ENCODE data around the gene CKS1B. TPM values are rescaled to one million over a fixed set of nuclear protein-coding genes. Genes with fewer than 3 reads are reported as not detected.

Gene CKS1B
- total and polyA plus RNA-seq, 2 donors (not counting 1 experiment from before 2014, with no cell fraction given): 40.3 to 55.4 TPM

GRCh38 chr1:155003766-155004351 lies 29.4 kb downstream of the CKS1B start:
- Histone ChIP-seq H3K36me3 (ENCODE audit: control insufficient read depth, insufficient read depth, low read length) (no peaks in the 10 kb centered on the region), H2AFZ (ENCODE audit: low read length) (no peak overlapping the region), H3K4me3 (replicated peaks in 1 of 4; ENCODE audit: control extremely low read depth in 1 of 4, insufficient read depth in 1 of 4, low read depth in 3 of 4, low read length in 4 of 4) (peak overlapping the region; percentile 83 to 96 (median 91)), H3K9ac (ENCODE audit: insufficient read depth, low read length) (peak overlapping the region; percentile 62), H3K27ac (ENCODE audit: insufficient read depth, low read length) (peak overlapping the region; percentile 84), H3K4me2 (ENCODE audit: extremely low read depth, insufficient read depth, low read length) (peak overlapping the region; percentile 88), H3K27me3 (ENCODE audit: control insufficient read depth, insufficient read depth, low read length) (no peaks in the 10 kb centered on the region), H4K20me1 (ENCODE audit: control insufficient read depth, extremely low read depth, insufficient read depth, low read length) (no peaks in the 10 kb centered on the region), H3K79me2 (ENCODE audit: control insufficient read depth, insufficient read depth, low read length) (peaks cover 16% of the 10 kb centered on the region), H3K4me1 (ENCODE audit: control insufficient read depth, extremely low read depth, insufficient read depth, low read length) (peaks cover 26% of the 10 kb centered on the region), H3K9me3 (ENCODE audit: control insufficient read depth, insufficient read depth, low read depth, low read length) (no peaks in the 10 kb centered on the region)
- peak; percentile 59 to 61 for DNase-seq (ENCODE audit: low read depth in 2 of 2)
- no peak for TF ChIP-seq CTCF (conservative IDR thresholded peaks at IDR 0.05 in 1 of 2, IDR thresholded peaks at IDR 0.05 in 1 of 2; ENCODE audit: low read depth in 1 of 2, low read length in 2 of 2)
- TF ChIP-seq EZH2 (IDR thresholded peaks at IDR 0.05; ENCODE audit: low read length, missing control alignments): no peak

GRCh38 chr1:155004352-155005075 lies 30.0 kb downstream of the CKS1B start:
- peaks cover 24% of the 10 kb centered on the region for H3K4me1 ChIP-seq (ENCODE audit: control insufficient read depth, extremely low read depth, insufficient read depth, low read length)
- no peaks in the 10 kb centered on the region for H4K20me1 ChIP-seq (ENCODE audit: control insufficient read depth, extremely low read depth, insufficient read depth, low read length)
- no peak overlapping the region for H2AFZ ChIP-seq (ENCODE audit: low read length)
- DNase-seq (ENCODE audit: low read depth in 2 of 2): peak in 1 of 2 donors; percentile 41
- H3K4me2 ChIP-seq (ENCODE audit: extremely low read depth, insufficient read depth, low read length): peak overlapping the region; percentile 88
- TF ChIP-seq EZH2 (IDR thresholded peaks at IDR 0.05; ENCODE audit: low read length, missing control alignments) (no peak), CTCF (conservative IDR thresholded peaks at IDR 0.05 in 1 of 2, IDR thresholded peaks at IDR 0.05 in 1 of 2; ENCODE audit: low read depth in 1 of 2, low read length in 2 of 2) (no peak)
- H3K27ac ChIP-seq (ENCODE audit: insufficient read depth, low read length): peak overlapping the region; percentile 84
- H3K36me3 ChIP-seq (ENCODE audit: control insufficient read depth, insufficient read depth, low read length): no peaks in the 10 kb centered on the region
- peak overlapping the region; percentile 74 to 96 (median 86) for H3K4me3 ChIP-seq (replicated peaks in 1 of 4; ENCODE audit: control extremely low read depth in 1 of 4, insufficient read depth in 1 of 4, low read depth in 3 of 4, low read length in 4 of 4)
- no peaks in the 10 kb centered on the region for H3K9me3 ChIP-seq (ENCODE audit: control insufficient read depth, insufficient read depth, low read depth, low read length)
- H3K27me3 ChIP-seq (ENCODE audit: control insufficient read depth, insufficient read depth, low read length): no peaks in the 10 kb centered on the region
- peaks cover 16% of the 10 kb centered on the region for H3K79me2 ChIP-seq (ENCODE audit: control insufficient read depth, insufficient read depth, low read length)
- peak overlapping the region; percentile 36 for H3K9ac ChIP-seq (ENCODE audit: insufficient read depth, low read length)

- no peaks in the 10 kb centered on the region for H4K20me1 ChIP-seq (ENCODE audit: control insufficient read depth, extremely low read depth, insufficient read depth, low read length)
- TF ChIP-seq EZH2 (IDR thresholded peaks at IDR 0.05; ENCODE audit: low read length, missing control alignments) (no peak), CTCF (conservative IDR thresholded peaks at IDR 0.05 in 1 of 2, IDR thresholded peaks at IDR 0.05 in 1 of 2; ENCODE audit: low read depth in 1 of 2, low read length in 2 of 2) (no peak)
- DNase-seq (ENCODE audit: low read depth in 2 of 2): peak; percentile 27 to 37
- H3K27me3 ChIP-seq (ENCODE audit: control insufficient read depth, insufficient read depth, low read length): no peaks in the 10 kb centered on the region
- H3K4me1 ChIP-seq (ENCODE audit: control insufficient read depth, extremely low read depth, insufficient read depth, low read length): peaks cover 15% of the 10 kb centered on the region
- H3K79me2 ChIP-seq (ENCODE audit: control insufficient read depth, insufficient read depth, low read length): peaks cover 16% of the 10 kb centered on the region
- no peak overlapping the region for H3K4me2 ChIP-seq (ENCODE audit: extremely low read depth, insufficient read depth, low read length)
- H3K4me3 ChIP-seq (replicated peaks in 1 of 4; ENCODE audit: control extremely low read depth in 1 of 4, insufficient read depth in 1 of 4, low read depth in 3 of 4, low read length in 4 of 4): peak overlapping the region in 1 of 4 experiments; percentile 14
- H2AFZ ChIP-seq (ENCODE audit: low read length): no peak overlapping the region
- no peak overlapping the region for H3K9ac ChIP-seq (ENCODE audit: insufficient read depth, low read length)
- no peak overlapping the region for H3K27ac ChIP-seq (ENCODE audit: insufficient read depth, low read length)
- H3K9me3 ChIP-seq (ENCODE audit: control insufficient read depth, insufficient read depth, low read depth, low read length): no peaks in the 10 kb centered on the region
- no peaks in the 10 kb centered on the region for H3K36me3 ChIP-seq (ENCODE audit: control insufficient read depth, insufficient read depth, low read length)
Observed at GRCh38 chr1:155005076-155006011, 30.9 kb downstream of the CKS1B start.

Measured in fibroblast of lung (primary cell).